Heart left ventricle (tissue), 16 donors: ENCODE results near the gene NR3C1. TPM values are rescaled to one million over a fixed set of nuclear protein-coding genes. Genes with fewer than 3 reads are reported as not detected.

Source experiments
- ATAC-seq, 4 donors: fragments of 200-7000 bp; cut with Tn5 transposase; one replicate each; pipeline ENCODE4 v1.9.1; 2020 to 2022; ENCODE audit warnings: moderate library complexity in 4 of 4, mild to moderate bottlenecking in 3 of 4, moderate number of reproducible peaks in 1 of 4
- DNase-seq, 5 donors: peaks; one replicate each; pipeline ENCODE4 v3.0.0-alpha.2; 2020
- H3K27ac ChIP-seq, 12 donors: fragments of 200-600 bp; sonication (generic) in 4 of 12; one replicate each; pipeline versions ENCODE4 v1.5.0 to v1.8.0; 2016 to 2022; ENCODE audit warnings: mild to moderate bottlenecking in 2 of 12
- H3K27me3 ChIP-seq, 9 donors: fragments of 200-600 bp; sonication (generic) in 2 of 9; one replicate each; pipeline versions ENCODE4 v1.5.1 to v1.8.0; 2016 to 2022; ENCODE audit warnings: mild to moderate bottlenecking in 3 of 9
- H3K36me3 ChIP-seq, 9 donors: fragments of 200-600 bp; sonication (generic) in 2 of 9; one replicate each; pipeline versions ENCODE4 v1.5.0 to v1.8.0; 2018 to 2022; ENCODE audit warnings: mild to moderate bottlenecking in 2 of 9
- H3K4me1 ChIP-seq, 12 donors: fragments of 200-600 bp; sonication (generic) in 4 of 12; one replicate each; pipeline versions ENCODE4 v1.5.0 to v1.8.0; 2016 to 2022; ENCODE audit warnings: mild to moderate bottlenecking in 3 of 12
- H3K4me3 ChIP-seq, 12 donors: fragments of 200-600 bp; sonication (generic) in 4 of 12; one replicate each; pipeline versions ENCODE4 v1.5.0 to v1.8.0; 2017 to 2022; ENCODE audit warnings: mild to moderate bottlenecking in 9 of 12, moderate library complexity in 4 of 12
- H3K9me3 ChIP-seq, 12 donors: fragments of 200-600 bp; sonication (generic) in 4 of 12; one replicate each; pipeline versions ENCODE4 v1.5.0 to v1.8.0; 2016 to 2022; ENCODE audit warnings: mild to moderate bottlenecking in 1 of 12
- POLR2A ChIP-seq, 2 donors: fragments of 450-650 bp; IDR thresholded peaks; one replicate each; pipeline ENCODE4 v1.6.1; 2017; ENCODE audit warnings: antibody characterized with exemption in 2 of 2, mild to moderate bottlenecking in 2 of 2, moderate library complexity in 2 of 2
- WGBS, 4 donors: extraction: QIAGEN DNeasy Blood & Tissue Kit in 2 of 4; methylation state at CpG; one replicate each; pipeline versions ENCODE4 v1.1.5 to v1.1.7; 2013 to 2018; 5-methylcytosine and 5-hydroxymethylcytosine counted together
- intact Hi-C, 10 donors: fragments of 100-400 bp; cut with DNase I; formaldehyde crosslinking; loops; one replicate each; pipeline versions ENCODE4 v1.11.1 to v1.14.2; 2022
- polyA plus RNA-seq, 2 donors: library from polyadenylated mRNA; stranded (reverse); fragments of 200-250 nt; gene quantifications; one replicate each; pipeline ENCODE4 v1.2.3, GENCODE V29; 2013
- total RNA-seq, 9 donors: library from RNA; depleted of rRNA in 2 of 9; stranded (reverse); fragments of >200 nt in 2 of 9; fragmentation: NEBNext Ultra II Directional in 3 of 9; extraction: Animal tissue kit (Norgen Biotek cat#: 25700) in 3 of 9; gene quantifications; one replicate each; pipeline versions ENCODE4 v1.1.0 to v1.2.4, GENCODE V29; 2016 to 2023
- TF ChIP-seq, protein P1 (sequence below), 12 donors: fragments of 200-600 bp; sonication (generic) in 4 of 12; IDR thresholded peaks; one replicate each; pipeline versions ENCODE4 v1.5.0 to v1.8.0; 2018 to 2022; ENCODE audit warnings: antibody characterized with exemption in 12 of 12, mild to moderate bottlenecking in 5 of 12
- donor health status: ischemic (EF 13 %, LVEDD 7.1; RV severe dilation, severe dysfunction).
- donor health status: healthy with polysubstance abuse.
- donor health status: DM: no; HTN: yes; CAD: no.
- donor health status: DM: no; HTN: no; CAD: no.
- donor health status: ischemic (EF 25% LVEDD 6.9; RV normal size, moderate dysfunction).
- donor health status: ischemic (EF 25% LVEDD 5.7; RV mildly dilated, moderate dysfunction).
- donor health status: healthy.
- donor health status: DM: yes; HTN: yes; CAD: no.
- donor health status: ischemic (EF 35%, LVEDD 5.7; RV mildly dilated, moderate dysfunction).
- donor health status: nonischemic (EF 11% LVEDD 7.7; RV severe dilation, severe dysfunction).
- donor health status: DM: yes; HTN: yes; CAD: no.
- donor health status: PGD.
- donor health status: ischemic (EF 29% LVEDD 5.4; RV normal size, mild dysfunction).
- donor health status: nonischemic (EF 23%, LVEDD 6.1; RV moderate dilation, normal function).

Gene NR3C1
- total and polyA plus RNA-seq, 11 donors, result 10.4 to 73.7 (median 45.3) TPM

- peak overlapping the region in 8 of 12 donors; percentile 4 to 43 (median 21) for H3K4me3 ChIP-seq
Measured at GRCh38 chr5:143434261-143435209, 31.0 kb upstream of the NR3C1 start.

DNA sequence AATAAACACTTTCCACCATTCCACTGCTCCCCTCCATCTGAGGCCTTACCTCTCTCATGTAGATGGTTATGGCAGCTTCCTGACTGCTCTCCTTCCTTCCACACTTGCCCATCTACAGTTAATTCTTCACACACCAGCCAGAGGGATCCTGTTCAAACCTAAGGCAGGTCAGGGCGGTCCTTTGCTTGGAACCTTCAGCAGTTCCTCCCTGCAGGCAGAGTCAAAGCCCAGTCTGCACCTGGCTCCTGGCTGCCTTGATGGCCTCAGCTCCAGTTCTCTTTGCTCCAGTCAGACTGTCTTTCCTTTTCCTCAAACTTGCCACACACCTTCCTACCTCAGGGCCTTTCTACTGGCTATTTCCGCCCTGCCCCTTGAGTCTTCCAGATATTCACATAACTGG, 30.2 kb upstream of the NR3C1 start:
- H3K27ac ChIP-seq, result peak overlapping the region in 1 of 12 donors; percentile 82
- intact Hi-C loops, result loop anchor here in 2 of 10 donors (5.0 to 10.0 kb wide), 2 partner anchors 39 to 61 kb away; no protein-coding TSS in a partner anchor
- DNase-seq (no peak), ATAC-seq (no peak)
- H3K36me3 ChIP-seq, result no peaks in the 10 kb centered on the region
- no peaks in the 10 kb centered on the region for H3K27me3 ChIP-seq
- WGBS, 4 donors, result 93 to 97% (median 95%) methylated on average over 2 of the region's 2 CpGs
- TF ChIP-seq POLR2A (IDR thresholded peaks at IDR 0.05), result no peak
- TF ChIP-seq, protein P1, sequence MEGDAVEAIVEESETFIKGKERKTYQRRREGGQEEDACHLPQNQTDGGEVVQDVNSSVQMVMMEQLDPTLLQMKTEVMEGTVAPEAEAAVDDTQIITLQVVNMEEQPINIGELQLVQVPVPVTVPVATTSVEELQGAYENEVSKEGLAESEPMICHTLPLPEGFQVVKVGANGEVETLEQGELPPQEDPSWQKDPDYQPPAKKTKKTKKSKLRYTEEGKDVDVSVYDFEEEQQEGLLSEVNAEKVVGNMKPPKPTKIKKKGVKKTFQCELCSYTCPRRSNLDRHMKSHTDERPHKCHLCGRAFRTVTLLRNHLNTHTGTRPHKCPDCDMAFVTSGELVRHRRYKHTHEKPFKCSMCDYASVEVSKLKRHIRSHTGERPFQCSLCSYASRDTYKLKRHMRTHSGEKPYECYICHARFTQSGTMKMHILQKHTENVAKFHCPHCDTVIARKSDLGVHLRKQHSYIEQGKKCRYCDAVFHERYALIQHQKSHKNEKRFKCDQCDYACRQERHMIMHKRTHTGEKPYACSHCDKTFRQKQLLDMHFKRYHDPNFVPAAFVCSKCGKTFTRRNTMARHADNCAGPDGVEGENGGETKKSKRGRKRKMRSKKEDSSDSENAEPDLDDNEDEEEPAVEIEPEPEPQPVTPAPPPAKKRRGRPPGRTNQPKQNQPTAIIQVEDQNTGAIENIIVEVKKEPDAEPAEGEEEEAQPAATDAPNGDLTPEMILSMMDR (IDR thresholded peaks at IDR 0.05), result no peak
- H3K4me1 ChIP-seq, result peaks cover 0 to 34% (median 5%) of the 10 kb centered on the region in 12 donors
- H3K9me3 ChIP-seq, result no peaks in the 10 kb centered on the region
- peak overlapping the region in 1 of 12 donors; percentile 40 for H3K4me3 ChIP-seq

More at GRCh38 chr5:143434261-143435209, 31.0 kb upstream of the NR3C1 start:
- H3K27me3 ChIP-seq, result no peaks in the 10 kb centered on the region
- DNase-seq (peak in 1 of 5 donors; percentile 22), ATAC-seq (peak in 2 of 4 donors; percentile 26 to 54)
- intact Hi-C loops, result loop anchor here in 2 of 10 donors (5.0 to 10.0 kb wide), 2 partner anchors 38 to 60 kb away; no protein-coding TSS in a partner anchor
- TF ChIP-seq, protein P1 (IDR thresholded peaks at IDR 0.05), result no peak
- no peak for TF ChIP-seq POLR2A (IDR thresholded peaks at IDR 0.05)
- H3K36me3 ChIP-seq, result no peaks in the 10 kb centered on the region
- H3K4me1 ChIP-seq, result peaks cover 0 to 26% (median 5%) of the 10 kb centered on the region in 12 donors
- no peaks in the 10 kb centered on the region for H3K9me3 ChIP-seq
- peak overlapping the region in 6 of 12 donors; percentile 5 to 82 (median 28) for H3K27ac ChIP-seq
- WGBS, 4 donors, result 62 to 70% (median 67%) methylated on average over 7 of the region's 7 CpGs

- intact Hi-C loops, result loop anchor here in 2 of 10 donors (5.0 to 10.0 kb wide), 2 partner anchors 40 to 62 kb away; no protein-coding TSS in a partner anchor
- no peak overlapping the region for H3K4me3 ChIP-seq
- no peak overlapping the region for H3K27ac ChIP-seq
- ATAC-seq (no peak), DNase-seq (no peak)
- WGBS, 4 donors, result 93 to 96% (median 94%) methylated on average over 7 of the region's 7 CpGs
- TF ChIP-seq, protein P1 (IDR thresholded peaks at IDR 0.05), result no peak
- no peak for TF ChIP-seq POLR2A (IDR thresholded peaks at IDR 0.05)
- peaks cover 0 to 44% (median 4%) of the 10 kb centered on the region in 12 donors for H3K4me1 ChIP-seq
- H3K9me3 ChIP-seq, result no peaks in the 10 kb centered on the region
- H3K27me3 ChIP-seq, result no peaks in the 10 kb centered on the region
- H3K36me3 ChIP-seq, result no peaks in the 10 kb centered on the region
Measured at GRCh38 chr5:143432658-143433239, 29.3 kb upstream of the NR3C1 start.
